ENCODE results near the gene PDE4D.
A peak's percentile ranks its signal among the peaks of the same experiment; 100 is the strongest.

The PDE4D gene

DNA sequence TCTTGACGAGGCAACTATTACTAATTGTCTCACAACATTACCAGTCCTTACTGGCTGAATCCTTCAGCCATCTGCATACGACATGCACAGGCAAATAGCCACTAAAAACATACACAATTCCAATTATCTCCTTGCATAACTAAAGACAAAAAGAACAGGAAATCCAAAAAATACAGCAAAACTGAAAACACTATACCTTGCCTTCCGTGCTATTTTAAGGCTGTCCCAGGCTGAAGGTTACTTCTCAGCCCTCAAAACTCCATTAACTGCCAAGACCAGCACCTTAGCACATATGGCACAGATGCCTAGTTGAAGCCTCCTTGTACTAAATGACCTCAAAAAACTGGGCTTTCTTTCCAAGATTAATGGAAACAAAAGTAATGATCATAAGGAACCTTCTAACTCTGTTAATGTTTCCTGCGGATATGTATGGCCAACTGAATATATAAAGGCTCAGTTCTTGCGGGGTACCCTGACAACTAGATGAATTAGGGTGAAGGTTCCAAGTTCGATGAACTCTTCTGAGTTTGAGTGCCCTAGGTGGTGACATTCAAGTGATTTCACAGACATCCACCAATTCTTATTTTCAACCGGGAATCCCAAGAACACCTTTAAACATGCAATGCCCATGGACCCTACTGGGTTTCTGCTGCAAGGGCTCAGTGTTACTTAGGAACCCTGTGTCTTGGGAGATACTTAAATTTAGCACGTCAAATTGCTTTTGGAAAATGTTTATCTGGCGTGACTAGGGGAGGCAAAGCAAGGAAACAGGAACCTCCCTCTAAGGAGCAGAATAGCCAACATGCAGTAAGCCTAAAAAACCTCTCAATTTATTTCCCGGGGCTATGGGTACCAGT lies 855.4 kb downstream of the PDE4D start:
- Histone ChIP-seq H3K4me1 (ENCODE audit: control insufficient read depth, insufficient read depth, low read length) (no peaks in the 10 kb centered on the region), H3K36me3 (ENCODE audit: control insufficient read depth, insufficient read depth, low read length) (no peaks in the 10 kb centered on the region), H3K4me3 (ENCODE audit: insufficient read depth, low read depth, low read length) (peak overlapping the region; percentile 59), H3K27me3 (ENCODE audit: control insufficient read depth, insufficient read depth, low read length, poor library complexity, severe bottlenecking) (peaks cover 52% of the 10 kb centered on the region), H3K9me3 (ENCODE audit: control insufficient read depth, low read length) (no peaks in the 10 kb centered on the region), H3K27ac (ENCODE audit: insufficient read depth, low read depth, low read length, poor library complexity, severe bottlenecking) (no peak overlapping the region)
- WGBS, 2 experiments = 64 to 67% methylated on average over 10 of the region's 10 CpGs

DNA sequence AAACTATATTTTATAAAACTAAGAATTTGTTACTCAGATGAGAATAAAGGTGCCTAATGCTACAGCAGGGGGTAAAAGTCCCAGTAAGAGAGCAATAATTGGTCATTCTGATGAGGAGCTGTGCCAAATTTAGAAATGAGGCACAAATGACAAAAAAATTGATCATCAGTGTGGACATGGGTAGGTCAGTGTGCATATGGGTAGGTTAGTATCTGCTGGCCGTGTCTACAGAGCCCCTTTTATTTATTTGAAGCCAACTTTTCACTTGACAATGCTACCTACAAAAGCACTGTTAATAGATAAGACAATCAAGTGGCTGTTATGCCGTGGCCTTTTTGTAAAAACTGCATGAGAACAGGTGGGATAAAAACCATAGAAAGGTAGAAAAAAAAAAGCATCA lies 856.1 kb downstream of the PDE4D start:
- peaks cover 52% of the 10 kb centered on the region for H3K27me3 ChIP-seq (ENCODE audit: control insufficient read depth, insufficient read depth, low read length, poor library complexity, severe bottlenecking)
- H3K4me1 ChIP-seq (ENCODE audit: control insufficient read depth, insufficient read depth, low read length) = no peaks in the 10 kb centered on the region
- no peaks in the 10 kb centered on the region for H3K9me3 ChIP-seq (ENCODE audit: control insufficient read depth, low read length)
- no peak overlapping the region for H3K27ac ChIP-seq (ENCODE audit: insufficient read depth, low read depth, low read length, poor library complexity, severe bottlenecking)
- no peak overlapping the region for H3K4me3 ChIP-seq (ENCODE audit: insufficient read depth, low read depth, low read length)
- no peaks in the 10 kb centered on the region for H3K36me3 ChIP-seq (ENCODE audit: control insufficient read depth, insufficient read depth, low read length)
- WGBS, 2 experiments = 83% methylated on average over 2 of the region's 2 CpGs; no CpG with 5 or more reads in 1 of the 2 experiments

DNA sequence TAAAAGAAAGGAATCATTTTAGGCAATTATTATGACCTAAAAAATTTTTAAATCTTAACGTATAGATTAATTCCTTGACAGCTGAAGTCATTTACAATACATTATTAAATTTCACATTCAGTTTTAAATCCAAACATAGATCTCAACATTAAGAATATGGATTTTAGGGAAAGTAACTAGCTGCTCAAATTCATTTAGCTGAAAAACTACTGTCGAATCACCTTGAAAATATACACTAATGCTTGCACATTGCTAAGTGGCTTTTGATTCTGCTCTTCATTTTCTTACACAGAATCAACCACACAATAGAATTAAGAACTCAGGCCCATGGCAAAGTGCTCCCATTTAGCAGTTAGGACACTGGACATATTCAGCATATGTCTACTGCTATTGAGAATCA lies 856.5 kb downstream of the PDE4D start:
- 84 to 95% methylated on average over 1 to 2 of the region's 2 CpGs for WGBS, 2 experiments
- H3K4me1 ChIP-seq (ENCODE audit: control insufficient read depth, insufficient read depth, low read length) = no peaks in the 10 kb centered on the region
- H3K27ac ChIP-seq (ENCODE audit: insufficient read depth, low read depth, low read length, poor library complexity, severe bottlenecking) = no peak overlapping the region
- H3K4me3 ChIP-seq (ENCODE audit: insufficient read depth, low read depth, low read length) = no peak overlapping the region
- no peaks in the 10 kb centered on the region for H3K9me3 ChIP-seq (ENCODE audit: control insufficient read depth, low read length)
- H3K27me3 ChIP-seq (ENCODE audit: control insufficient read depth, insufficient read depth, low read length, poor library complexity, severe bottlenecking) = peaks cover 52% of the 10 kb centered on the region
- no peaks in the 10 kb centered on the region for H3K36me3 ChIP-seq (ENCODE audit: control insufficient read depth, insufficient read depth, low read length)

DNA sequence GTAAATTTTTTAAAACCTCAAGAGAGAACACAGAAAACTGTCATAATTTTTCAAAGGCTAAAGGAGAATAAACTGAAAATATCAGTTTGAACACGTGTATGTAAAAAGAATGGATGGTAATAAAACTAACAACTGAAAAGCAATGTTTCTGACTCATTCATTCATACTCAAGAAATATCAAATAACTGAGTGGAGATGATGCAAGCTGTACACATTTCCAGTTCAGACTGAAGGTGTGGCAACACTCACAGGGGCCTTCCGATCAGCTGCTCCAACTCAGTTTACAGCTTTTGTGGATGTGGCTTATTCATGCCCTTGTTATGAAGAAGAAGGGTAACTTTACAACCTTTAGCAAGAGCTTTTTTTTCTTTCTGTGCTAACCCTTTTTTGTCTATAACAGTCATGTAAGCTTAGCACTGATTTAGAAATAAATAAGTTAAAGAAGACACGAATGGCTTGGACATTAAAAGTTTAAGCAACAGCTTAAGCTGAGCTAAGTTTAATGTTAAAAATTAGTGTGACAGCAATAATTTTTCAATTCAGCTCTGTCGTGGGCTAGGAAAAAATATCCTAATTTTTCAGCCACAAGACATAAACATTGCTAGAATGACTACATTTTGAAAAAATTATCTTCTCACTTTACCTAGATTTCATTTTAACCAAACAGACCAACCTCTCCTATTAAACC lies 857.1 kb downstream of the PDE4D start:
- Histone ChIP-seq H3K36me3 (ENCODE audit: control insufficient read depth, insufficient read depth, low read length) (no peaks in the 10 kb centered on the region), H3K4me1 (ENCODE audit: control insufficient read depth, insufficient read depth, low read length) (no peaks in the 10 kb centered on the region), H3K4me3 (ENCODE audit: insufficient read depth, low read depth, low read length) (no peak overlapping the region), H3K9me3 (ENCODE audit: control insufficient read depth, low read length) (no peaks in the 10 kb centered on the region), H3K27ac (ENCODE audit: insufficient read depth, low read depth, low read length, poor library complexity, severe bottlenecking) (no peak overlapping the region), H3K27me3 (ENCODE audit: control insufficient read depth, insufficient read depth, low read length, poor library complexity, severe bottlenecking) (peaks cover 48% of the 10 kb centered on the region)
- WGBS, 2 experiments = 75 to 90% methylated on average over 3 of the region's 4 CpGs

DNA sequence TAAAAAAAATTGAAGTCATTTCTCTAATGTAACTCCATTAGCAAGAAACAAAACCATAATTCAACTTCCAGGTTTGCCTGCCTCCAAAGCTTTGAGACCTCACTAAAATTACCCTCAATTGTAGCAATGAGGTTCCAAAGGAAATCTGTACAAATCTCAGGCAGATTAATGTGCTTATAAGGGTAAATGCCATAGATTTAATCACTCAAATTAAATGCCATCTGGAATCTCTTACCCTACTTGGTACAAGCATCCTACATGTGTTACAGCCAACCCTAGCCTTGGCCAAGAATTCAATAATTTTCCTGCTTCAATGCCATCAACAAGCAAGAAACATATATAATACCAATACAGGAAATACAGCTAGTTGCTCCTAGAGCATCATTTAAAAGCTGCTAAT lies 857.8 kb downstream of the PDE4D start:
- H3K36me3 ChIP-seq (ENCODE audit: control insufficient read depth, insufficient read depth, low read length) = no peaks in the 10 kb centered on the region
- no peak overlapping the region for H3K27ac ChIP-seq (ENCODE audit: insufficient read depth, low read depth, low read length, poor library complexity, severe bottlenecking)
- H3K4me3 ChIP-seq (ENCODE audit: insufficient read depth, low read depth, low read length) = no peak overlapping the region
- H3K4me1 ChIP-seq (ENCODE audit: control insufficient read depth, insufficient read depth, low read length) = no peaks in the 10 kb centered on the region
- no peaks in the 10 kb centered on the region for H3K9me3 ChIP-seq (ENCODE audit: control insufficient read depth, low read length)
- peaks cover 41% of the 10 kb centered on the region for H3K27me3 ChIP-seq (ENCODE audit: control insufficient read depth, insufficient read depth, low read length, poor library complexity, severe bottlenecking)

DNA sequence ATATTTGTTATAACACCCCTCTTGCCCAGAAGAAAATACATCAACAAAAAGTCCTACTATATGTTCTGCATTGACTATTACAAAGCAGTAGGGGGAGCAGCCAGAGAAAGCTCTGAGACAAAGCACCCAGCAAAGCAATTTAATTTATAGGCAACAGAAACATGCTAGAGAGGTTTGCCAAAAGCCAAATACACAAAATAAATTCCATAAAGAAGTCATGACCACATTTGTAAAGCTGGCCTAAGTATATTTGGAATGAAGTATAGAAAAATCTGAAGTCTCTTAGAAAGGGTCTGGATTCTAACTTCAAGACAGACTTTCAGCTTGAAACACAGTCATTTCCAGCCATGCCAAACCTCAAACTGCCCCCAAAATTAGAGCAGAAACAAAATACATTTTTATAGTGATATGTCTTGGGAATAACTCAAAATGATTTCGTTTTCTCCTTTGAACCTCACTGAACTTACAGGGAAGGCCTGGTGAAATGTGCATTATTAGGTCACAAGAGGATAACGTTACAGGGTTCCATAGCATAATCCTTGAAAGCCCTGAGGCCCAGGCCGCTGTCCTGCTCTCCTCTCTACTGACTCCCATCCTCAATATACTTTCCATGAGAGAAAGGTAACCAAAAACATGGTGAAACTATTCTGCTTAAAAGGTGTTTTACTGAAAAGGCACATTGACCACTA lies 858.9 kb downstream of the PDE4D start:
- 59 to 63% methylated on average over 3 of the region's 3 CpGs for WGBS, 2 experiments
- Histone ChIP-seq H3K36me3 (ENCODE audit: control insufficient read depth, insufficient read depth, low read length) (no peaks in the 10 kb centered on the region), H3K4me1 (ENCODE audit: control insufficient read depth, insufficient read depth, low read length) (no peaks in the 10 kb centered on the region), H3K4me3 (ENCODE audit: insufficient read depth, low read depth, low read length) (no peak overlapping the region), H3K27me3 (ENCODE audit: control insufficient read depth, insufficient read depth, low read length, poor library complexity, severe bottlenecking) (peaks cover 31% of the 10 kb centered on the region), H3K27ac (ENCODE audit: insufficient read depth, low read depth, low read length, poor library complexity, severe bottlenecking) (no peak overlapping the region), H3K9me3 (ENCODE audit: control insufficient read depth, low read length) (no peaks in the 10 kb centered on the region)

DNA sequence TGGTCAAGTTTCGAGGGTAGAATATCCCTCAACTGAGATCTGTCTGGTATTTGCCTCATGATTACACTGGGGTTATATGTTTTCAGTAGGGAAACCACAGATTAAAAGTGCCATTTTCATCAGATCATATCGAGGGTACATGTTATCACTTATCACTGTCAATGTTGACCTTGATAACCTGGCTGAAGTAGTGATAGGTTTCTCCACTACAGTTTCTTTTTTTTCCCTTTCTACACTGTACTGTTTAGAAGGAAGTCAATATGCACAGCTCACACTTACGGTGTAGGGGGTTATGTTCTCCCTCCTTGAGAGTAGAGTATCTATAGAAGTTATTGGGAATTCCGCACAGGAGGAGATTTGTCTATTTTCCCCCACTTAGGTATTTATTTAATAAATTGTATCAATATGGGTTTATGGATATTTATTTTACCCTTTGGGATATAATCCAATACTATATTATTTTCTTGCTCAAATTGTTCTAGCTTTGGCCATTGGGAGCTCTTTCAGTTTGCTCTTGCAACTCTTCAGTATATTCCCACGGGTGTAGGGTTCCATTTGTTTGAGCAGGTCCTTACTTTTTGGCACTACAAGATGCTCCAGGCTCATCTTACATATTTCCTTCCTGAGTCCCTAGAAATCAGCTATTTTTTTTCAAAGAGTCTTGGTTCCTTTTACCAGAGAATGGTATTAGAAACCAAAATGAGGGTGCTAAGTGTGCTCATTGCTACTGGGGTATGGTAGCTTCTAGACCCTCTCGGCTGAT lies 866.2 kb downstream of the PDE4D start:
- H3K27ac ChIP-seq (ENCODE audit: insufficient read depth, low read depth, low read length, poor library complexity, severe bottlenecking) = no peak overlapping the region
- no peaks in the 10 kb centered on the region for H3K27me3 ChIP-seq (ENCODE audit: control insufficient read depth, insufficient read depth, low read length, poor library complexity, severe bottlenecking)
- H3K4me1 ChIP-seq (ENCODE audit: control insufficient read depth, insufficient read depth, low read length) = no peaks in the 10 kb centered on the region
- WGBS, 2 experiments = 89 to 96% methylated on average over 4 of the region's 6 CpGs
- H3K36me3 ChIP-seq (ENCODE audit: control insufficient read depth, insufficient read depth, low read length) = no peaks in the 10 kb centered on the region
- H3K4me3 ChIP-seq (ENCODE audit: insufficient read depth, low read depth, low read length) = no peak overlapping the region
- no peaks in the 10 kb centered on the region for H3K9me3 ChIP-seq (ENCODE audit: control insufficient read depth, low read length)

DNA sequence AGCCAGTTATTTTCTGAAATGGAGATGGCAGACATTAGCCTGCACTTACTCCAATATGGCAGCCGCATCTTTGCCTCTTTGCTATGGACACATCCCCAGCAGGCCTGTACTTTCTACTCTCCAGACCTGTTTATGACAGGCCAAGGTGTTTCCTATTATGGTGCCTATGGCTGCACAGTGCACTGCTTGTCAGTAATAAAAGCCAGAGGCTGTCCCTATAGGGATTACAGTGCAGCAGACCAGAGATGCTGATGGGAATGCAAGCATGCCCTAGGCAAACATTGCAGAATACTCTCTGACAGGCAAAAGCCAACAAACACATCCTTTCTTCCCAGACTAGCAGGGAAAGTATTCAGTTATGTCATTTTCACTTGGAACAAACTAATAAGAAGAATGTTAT lies 867.8 kb downstream of the PDE4D start:
- H3K36me3 ChIP-seq (ENCODE audit: control insufficient read depth, insufficient read depth, low read length) = no peaks in the 10 kb centered on the region
- H3K9me3 ChIP-seq (ENCODE audit: control insufficient read depth, low read length) = no peaks in the 10 kb centered on the region
- no peak overlapping the region for H3K4me3 ChIP-seq (ENCODE audit: insufficient read depth, low read depth, low read length)
- H3K4me1 ChIP-seq (ENCODE audit: control insufficient read depth, insufficient read depth, low read length) = no peaks in the 10 kb centered on the region
- no peak overlapping the region for H3K27ac ChIP-seq (ENCODE audit: insufficient read depth, low read depth, low read length, poor library complexity, severe bottlenecking)
- WGBS, 2 experiments = 89 to 97% methylated on average over 1 of the region's 1 CpG
- no peaks in the 10 kb centered on the region for H3K27me3 ChIP-seq (ENCODE audit: control insufficient read depth, insufficient read depth, low read length, poor library complexity, severe bottlenecking)

DNA sequence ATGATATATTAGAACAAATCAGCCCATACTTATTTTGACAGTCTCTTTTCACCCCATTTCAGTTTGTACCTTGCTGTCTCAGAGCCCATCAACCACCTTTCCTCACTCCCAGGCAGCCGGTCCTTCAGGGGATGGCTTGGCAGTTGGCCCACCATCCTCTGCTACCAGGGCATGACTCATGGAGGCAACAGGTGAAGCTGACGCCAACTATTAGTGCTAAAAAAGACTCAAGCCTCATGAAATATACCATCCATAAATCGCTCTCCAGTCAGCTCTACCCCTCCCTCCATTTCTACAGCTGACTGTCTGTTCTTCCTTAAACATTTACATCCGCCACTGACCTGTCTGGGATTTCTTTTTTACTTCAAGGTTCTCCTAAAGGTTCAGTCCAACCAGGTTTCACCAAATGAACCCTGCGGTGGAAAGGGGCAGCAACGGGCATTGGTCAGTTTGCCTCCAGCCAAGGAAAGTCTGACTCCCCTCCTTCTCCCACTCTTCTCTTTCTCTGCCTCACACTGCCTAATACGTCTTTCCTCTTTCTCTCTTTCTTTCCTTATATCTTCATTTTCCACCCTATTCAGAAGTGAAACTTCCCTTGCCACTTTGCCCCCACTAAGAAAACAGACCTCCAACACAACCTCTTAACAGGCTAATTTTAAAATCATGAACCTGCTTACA lies 871.5 kb downstream of the PDE4D start:
- H3K4me3 ChIP-seq (ENCODE audit: insufficient read depth, low read depth, low read length) = no peak overlapping the region
- H3K9me3 ChIP-seq (ENCODE audit: control insufficient read depth, low read length) = no peaks in the 10 kb centered on the region
- H3K27me3 ChIP-seq (ENCODE audit: control insufficient read depth, insufficient read depth, low read length, poor library complexity, severe bottlenecking) = no peaks in the 10 kb centered on the region
- no peaks in the 10 kb centered on the region for H3K4me1 ChIP-seq (ENCODE audit: control insufficient read depth, insufficient read depth, low read length)
- H3K36me3 ChIP-seq (ENCODE audit: control insufficient read depth, insufficient read depth, low read length) = no peaks in the 10 kb centered on the region
- WGBS, 2 experiments = 92% methylated on average over 7 of the region's 7 CpGs
- no peak overlapping the region for H3K27ac ChIP-seq (ENCODE audit: insufficient read depth, low read depth, low read length, poor library complexity, severe bottlenecking)
